GM12891 (cell line): Measurements from ENCODE around the gene CNTN5.

Source experiments
- POLR2A ChIP-seq: IDR thresholded peaks from 2 replicates; pipeline ENCODE4 v1.6.1; 2011; ENCODE audit warnings: low read depth, low read length, control low read depth
- POLR2AphosphoS5 ChIP-seq: IDR thresholded peaks from 2 replicates; pipeline ENCODE4 v1.6.1; 2011; ENCODE audit warnings: low read depth, low read length, control low read depth
- TAF1 ChIP-seq: IDR thresholded peaks from 2 replicates; pipeline ENCODE4 v1.6.1; 2011; ENCODE audit warnings: low read depth, low read length, control low read depth

GRCh38 chr11:99671808-99672409 is 651.2 kb downstream of the CNTN5 start:
- no peak for TF ChIP-seq POLR2A
- TF ChIP-seq POLR2AphosphoS5, result no peak
- TF ChIP-seq TAF1, result no peak
